Middle frontal gyrus (tissue), 1 donor: Measurements from ENCODE around the gene BRF1.
"Not testable (repeated sequence)": the region's sequence is repeated elsewhere in the genome, so short reads cannot be mapped to it uniquely, and the experiment has no call there.

ENCODE experiments used
- DNase-seq: peaks from one replicate; pipeline ENCODE4 v3.0.0-alpha.2; 2015; ENCODE audit warnings: low spot score; ENCODE audit errors: extremely low spot score

BRF1 gene

GRCh38 chr14:105316577-105316941 lies 15.8 kb upstream of the BRF1 start:
- no peak for DNase-seq

- no peak for DNase-seq
These were observed 15.3 kb upstream of the BRF1 start for GRCh38 chr14:105315941-105316576.

GRCh38 chr14:105315211-105315721 lies 14.5 kb upstream of the BRF1 start:
- DNase-seq: no peak

GRCh38 chr14:105314287-105315200 lies 13.7 kb upstream of the BRF1 start, which contains the start of gene PACS2:
TSS of gene PACS2 (plus strand) at chr14:105314748. CDS start at chr14:105314919, 171 bp downstream.
- DNase-seq: peak; percentile 78

- DNase-seq: no peak
These were observed 12.8 kb upstream of the BRF1 start for GRCh38 chr14:105313381-105314286.

GRCh38 chr14:105312973-105313372 lies 12.2 kb upstream of the BRF1 start:
- DNase-seq: no peak

GRCh38 chr14:105311838-105312237 lies 11.0 kb upstream of the BRF1 start:
- DNase-seq: no peak

- DNase-seq: no peak
These were observed 8.6 kb upstream of the BRF1 start for GRCh38 chr14:105309371-105309770.

GRCh38 chr14:105307052-105307727 lies 6.4 kb upstream of the BRF1 start:
- no peak for DNase-seq

GRCh38 chr14:105305791-105306190 lies 5.0 kb upstream of the BRF1 start:
- DNase-seq: no peak

GRCh38 chr14:105305345-105305744 lies 4.5 kb upstream of the BRF1 start:
- DNase-seq: no peak

- DNase-seq: no peak
These were observed 3.8 kb upstream of the BRF1 start for GRCh38 chr14:105304565-105304964.

- no peak for DNase-seq
These were observed 3.1 kb upstream of the BRF1 start for GRCh38 chr14:105303949-105304348.

GRCh38 chr14:105301915-105302249 lies 1.1 kb upstream of the BRF1 start:
- not testable (repeated sequence) for DNase-seq

GRCh38 chr14:105301103-105301914 lies 508 bp upstream of the BRF1 start:
- DNase-seq: peak; percentile 90

- no peak for DNase-seq
These were observed 903 bp downstream of the BRF1 start for GRCh38 chr14:105299654-105300541.

- DNase-seq: not testable (repeated sequence)
These were observed 3.5 kb downstream of the BRF1 start for GRCh38 chr14:105297311-105297710.

GRCh38 chr14:105294142-105294597 lies 6.6 kb downstream of the BRF1 start:
- DNase-seq: no peak
